Urinary bladder (tissue), 4 donors: ENCODE measurements around the gene HMCN1. TPM values are rescaled to one million over a fixed set of nuclear protein-coding genes. Genes with fewer than 3 reads are reported as not detected.

ENCODE experiments used
- DNase-seq: peaks from one replicate; pipeline ENCODE4 v3.0.0-alpha.2; 2015; ENCODE audit errors: extremely low spot score
- H3K27ac ChIP-seq: one replicate; pipeline ENCODE4 v1.5.1; 2013; ENCODE audit warnings: low read depth, mild to moderate bottlenecking, moderate library complexity
- H3K36me3 ChIP-seq: one replicate; pipeline ENCODE4 v1.6.1; 2013; ENCODE audit warnings: mild to moderate bottlenecking, moderate library complexity; ENCODE audit not compliant: insufficient read depth
- H3K4me1 ChIP-seq: one replicate; pipeline ENCODE4 v1.6.1; 2013; ENCODE audit warnings: mild to moderate bottlenecking, moderate library complexity; ENCODE audit not compliant: insufficient read depth
- H3K4me3 ChIP-seq: one replicate; pipeline ENCODE4 v1.5.1; 2013; ENCODE audit warnings: low read depth, low read length
- WGBS: extraction: QIAGEN DNeasy Blood & Tissue Kit; methylation state at CpG from one replicate; pipeline ENCODE4 v1.1.7; 2013; 5-methylcytosine and 5-hydroxymethylcytosine counted together
- polyA plus RNA-seq: library from polyadenylated mRNA; stranded (reverse); fragments of 200-250 nt; gene quantifications from one replicate; pipeline ENCODE4 v1.2.3, GENCODE V29; 2013
- total RNA-seq: library from RNA; depleted of rRNA; stranded (reverse); fragments of >200 nt; gene quantifications from one replicate; pipeline ENCODE4 v1.2.3, GENCODE V29; 2014
- donor health status: healthy with polysubstance abuse.
- donor health status: healthy.

HMCN1 gene
- total and polyA plus RNA-seq, 2 donors = 2.5 to 36.9 TPM

- no peak overlapping the region for H3K27ac ChIP-seq
- H3K4me1 ChIP-seq = no peaks in the 10 kb centered on the region
- DNase-seq = no peak
- no peak overlapping the region for H3K4me3 ChIP-seq
- no peaks in the 10 kb centered on the region for H3K36me3 ChIP-seq
- WGBS = 54% methylated on average over 2 of the region's 2 CpGs
Observed at GRCh38 chr1:185834371-185834905, 100.2 kb downstream of the HMCN1 start.

- Histone ChIP-seq H3K27ac (no peak overlapping the region), H3K4me1 (no peaks in the 10 kb centered on the region), H3K36me3 (no peaks in the 10 kb centered on the region), H3K4me3 (no peak overlapping the region)
- WGBS = 100% methylated on average over 1 of the region's 1 CpG
- no peak for DNase-seq
Observed at GRCh38 chr1:185835191-185835590, 101.0 kb downstream of the HMCN1 start.

- Histone ChIP-seq H3K27ac (no peak overlapping the region), H3K36me3 (no peaks in the 10 kb centered on the region), H3K4me3 (no peak overlapping the region), H3K4me1 (no peaks in the 10 kb centered on the region)
- 87% methylated on average over 1 of the region's 1 CpG for WGBS
- no peak for DNase-seq
Observed at GRCh38 chr1:185837711-185838110, 103.5 kb downstream of the HMCN1 start.

- WGBS = 96% methylated on average over 2 of the region's 2 CpGs
- H3K4me1 ChIP-seq = no peaks in the 10 kb centered on the region
- no peak for DNase-seq
- H3K36me3 ChIP-seq = no peaks in the 10 kb centered on the region
- no peak overlapping the region for H3K4me3 ChIP-seq
- no peak overlapping the region for H3K27ac ChIP-seq
Observed at GRCh38 chr1:185838111-185838510, 103.9 kb downstream of the HMCN1 start.

GRCh38 chr1:185840880-185841279 is 106.7 kb downstream of the HMCN1 start:
- H3K4me3 ChIP-seq = no peak overlapping the region
- no peak overlapping the region for H3K27ac ChIP-seq
- no peaks in the 10 kb centered on the region for H3K36me3 ChIP-seq
- no peak for DNase-seq
- H3K4me1 ChIP-seq = no peaks in the 10 kb centered on the region

- WGBS = 60% methylated on average over 3 of the region's 3 CpGs
- DNase-seq = no peak
- H3K36me3 ChIP-seq = no peaks in the 10 kb centered on the region
- no peak overlapping the region for H3K27ac ChIP-seq
- H3K4me1 ChIP-seq = no peaks in the 10 kb centered on the region
- no peak overlapping the region for H3K4me3 ChIP-seq
Observed at GRCh38 chr1:185843297-185843869, 109.2 kb downstream of the HMCN1 start.

GRCh38 chr1:185843986-185844385 is 109.8 kb downstream of the HMCN1 start:
- DNase-seq = no peak
- 30% methylated on average over 1 of the region's 1 CpG for WGBS
- Histone ChIP-seq H3K4me3 (no peak overlapping the region), H3K27ac (no peak overlapping the region), H3K36me3 (no peaks in the 10 kb centered on the region), H3K4me1 (no peaks in the 10 kb centered on the region)

GRCh38 chr1:185846672-185847444 is 112.7 kb downstream of the HMCN1 start:
- 85% methylated on average over 4 of the region's 4 CpGs for WGBS
- Histone ChIP-seq H3K4me1 (no peaks in the 10 kb centered on the region), H3K36me3 (no peaks in the 10 kb centered on the region), H3K4me3 (no peak overlapping the region), H3K27ac (no peak overlapping the region)
- no peak for DNase-seq

GRCh38 chr1:185849014-185849413 is 114.8 kb downstream of the HMCN1 start:
- Histone ChIP-seq H3K27ac (no peak overlapping the region), H3K36me3 (no peaks in the 10 kb centered on the region), H3K4me3 (no peak overlapping the region), H3K4me1 (no peaks in the 10 kb centered on the region)
- WGBS = 90% methylated on average over 1 of the region's 1 CpG
- DNase-seq = no peak

GRCh38 chr1:185850366-185850765 is 116.2 kb downstream of the HMCN1 start:
- Histone ChIP-seq H3K4me1 (no peaks in the 10 kb centered on the region), H3K4me3 (no peak overlapping the region), H3K27ac (no peak overlapping the region), H3K36me3 (no peaks in the 10 kb centered on the region)
- 95% methylated on average over 1 of the region's 1 CpG for WGBS
- no peak for DNase-seq

GRCh38 chr1:185853739-185854138 is 119.5 kb downstream of the HMCN1 start:
- H3K36me3 ChIP-seq = no peaks in the 10 kb centered on the region
- no peaks in the 10 kb centered on the region for H3K4me1 ChIP-seq
- H3K27ac ChIP-seq = no peak overlapping the region
- H3K4me3 ChIP-seq = no peak overlapping the region
- 80% methylated on average over 1 of the region's 1 CpG for WGBS
- DNase-seq = no peak

- H3K36me3 ChIP-seq = no peaks in the 10 kb centered on the region
- DNase-seq = no peak
- no peak overlapping the region for H3K4me3 ChIP-seq
- no peak overlapping the region for H3K27ac ChIP-seq
- WGBS = 56% methylated on average over 3 of the region's 3 CpGs
- H3K4me1 ChIP-seq = no peaks in the 10 kb centered on the region
Observed at GRCh38 chr1:185856482-185856881, 122.3 kb downstream of the HMCN1 start.

- H3K27ac ChIP-seq = no peak overlapping the region
- 54% methylated on average over 2 of the region's 2 CpGs for WGBS
- H3K4me3 ChIP-seq = no peak overlapping the region
- no peak for DNase-seq
- no peaks in the 10 kb centered on the region for H3K36me3 ChIP-seq
- H3K4me1 ChIP-seq = no peaks in the 10 kb centered on the region
Observed at GRCh38 chr1:185857442-185857841, 123.3 kb downstream of the HMCN1 start.

GRCh38 chr1:185860311-185860710 is 126.1 kb downstream of the HMCN1 start:
- WGBS = 94% methylated on average over 1 of the region's 1 CpG
- H3K36me3 ChIP-seq = no peaks in the 10 kb centered on the region
- no peak overlapping the region for H3K27ac ChIP-seq
- H3K4me1 ChIP-seq = no peaks in the 10 kb centered on the region
- no peak for DNase-seq
- H3K4me3 ChIP-seq = no peak overlapping the region
